ENCODE data around the gene ZNF136. TPM values are rescaled to one million over a fixed set of nuclear protein-coding genes. Genes with fewer than 3 reads are reported as not detected.

The ZNF136 gene
- total RNA-seq, 1 experiment from 2014 or later = 6.7 TPM

DNA sequence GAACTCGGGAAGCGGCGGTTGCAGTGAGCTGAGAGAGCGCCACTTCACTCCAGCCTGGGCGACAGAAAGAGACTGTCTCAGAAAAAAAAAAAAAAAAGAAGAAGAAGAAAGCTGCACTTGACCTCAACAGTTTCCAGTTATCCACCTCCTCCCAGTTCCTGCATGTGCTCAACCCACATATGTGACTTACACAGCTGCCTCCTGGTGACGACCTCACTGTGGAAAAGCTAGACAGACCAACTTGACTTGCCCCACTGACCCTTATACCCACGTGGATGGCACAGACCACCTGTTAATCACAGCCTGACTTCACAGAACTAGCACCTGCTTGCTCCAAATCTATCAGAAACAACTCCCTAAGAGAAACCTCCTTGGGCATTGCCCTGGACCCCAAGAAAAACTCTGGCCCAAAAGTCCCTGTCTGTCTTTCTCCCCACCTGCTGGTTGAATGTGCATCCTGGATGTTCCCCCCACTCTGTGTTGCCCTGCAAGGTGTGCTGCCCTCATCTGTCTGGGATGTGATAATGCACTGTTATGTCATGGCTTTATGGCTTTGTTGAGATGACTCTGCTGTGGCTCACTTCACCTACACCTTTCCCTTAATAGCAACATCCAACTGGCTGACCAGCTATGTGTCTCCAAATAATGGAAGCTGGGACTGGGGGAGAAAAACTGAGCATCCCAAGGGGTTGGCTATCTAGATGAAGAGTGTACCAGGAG, 25.5 kb upstream of the ZNF136 start (continued):
- TF ChIP-seq ZNF138 (CRISPR knock-in tag; conservative IDR thresholded peaks at IDR 0.05) = no peak

DNA sequence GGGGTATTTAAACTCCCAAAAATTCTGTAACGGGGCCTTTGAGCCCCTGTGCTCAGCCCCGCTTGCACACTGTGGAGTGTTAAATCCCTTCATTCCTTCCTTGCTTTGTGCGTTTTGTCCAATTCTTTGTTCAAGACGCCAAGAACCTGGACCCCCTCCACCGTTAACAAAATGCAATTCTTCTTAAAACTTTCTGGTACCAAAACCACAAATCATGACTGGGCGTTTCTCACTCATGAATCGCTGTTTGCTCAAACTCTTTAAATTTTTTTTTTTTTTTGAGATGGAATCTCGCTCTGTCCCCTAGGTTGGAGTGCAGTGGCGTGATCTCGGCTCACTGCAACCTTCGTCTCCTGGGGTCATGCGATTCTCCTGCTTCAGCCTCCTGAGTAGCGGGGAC, 23.6 kb upstream of the ZNF136 start:
- H3K4me1 Mint-ChIP-seq = peaks cover 30% of the 10 kb centered on the region
- H3K9me3 Mint-ChIP-seq = peaks cover 10% of the 10 kb centered on the region
- ChIA-PET POLR2A (interaction anchor here (1.7 to 2.5 kb wide), 5 partner anchors 48 to 215 kb away, joined by 4 to 17 read pairs (median 8); partner anchors contain the start of genes ZNF700, ZNF763 and ZNF878), CTCF (interaction anchor here (1.3 to 2.5 kb wide), 13 partner anchors 17 to 341 kb away, joined by 3 to 84 read pairs (median 12); partner anchors contain the start of genes ZNF491, ZNF625, ZNF700 and ZNF763)
- no peak for DNase-seq (ENCODE audit: low spot score)
- no peak for ATAC-seq
- peak overlapping the region; percentile 34; the same call in 1 of the 2 replicates for H3K27ac Mint-ChIP-seq
- peak overlapping the region; percentile 94 for H3K4me3 Mint-ChIP-seq
- TF ChIP-seq, protein P1, sequence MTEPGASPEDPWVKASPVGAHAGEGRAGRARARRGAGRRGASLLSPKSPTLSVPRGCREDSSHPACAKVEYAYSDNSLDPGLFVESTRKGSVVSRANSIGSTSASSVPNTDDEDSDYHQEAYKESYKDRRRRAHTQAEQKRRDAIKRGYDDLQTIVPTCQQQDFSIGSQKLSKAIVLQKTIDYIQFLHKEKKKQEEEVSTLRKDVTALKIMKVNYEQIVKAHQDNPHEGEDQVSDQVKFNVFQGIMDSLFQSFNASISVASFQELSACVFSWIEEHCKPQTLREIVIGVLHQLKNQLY (CRISPR knock-in tag; IDR thresholded peaks at IDR 0.05) = no peak
- TF ChIP-seq TP53 (CRISPR knock-in tag; IDR thresholded peaks at IDR 0.05) (no peak), NR2C2 (CRISPR knock-in tag; IDR thresholded peaks at IDR 0.05) (no peak), ZNF396 (CRISPR knock-in tag; IDR thresholded peaks at IDR 0.05; ENCODE audit: borderline replicate concordance) (no peak)
- TF ChIP-seq, protein P2, sequence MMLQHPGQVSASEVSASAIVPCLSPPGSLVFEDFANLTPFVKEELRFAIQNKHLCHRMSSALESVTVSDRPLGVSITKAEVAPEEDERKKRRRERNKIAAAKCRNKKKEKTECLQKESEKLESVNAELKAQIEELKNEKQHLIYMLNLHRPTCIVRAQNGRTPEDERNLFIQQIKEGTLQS (CRISPR knock-in tag; conservative IDR thresholded peaks at IDR 0.05) = no peak
- H3K27me3 Mint-ChIP-seq (ENCODE audit: low read depth) = no peaks in the 10 kb centered on the region
- H3K36me3 Mint-ChIP-seq = peaks cover 38% of the 10 kb centered on the region

DNA sequence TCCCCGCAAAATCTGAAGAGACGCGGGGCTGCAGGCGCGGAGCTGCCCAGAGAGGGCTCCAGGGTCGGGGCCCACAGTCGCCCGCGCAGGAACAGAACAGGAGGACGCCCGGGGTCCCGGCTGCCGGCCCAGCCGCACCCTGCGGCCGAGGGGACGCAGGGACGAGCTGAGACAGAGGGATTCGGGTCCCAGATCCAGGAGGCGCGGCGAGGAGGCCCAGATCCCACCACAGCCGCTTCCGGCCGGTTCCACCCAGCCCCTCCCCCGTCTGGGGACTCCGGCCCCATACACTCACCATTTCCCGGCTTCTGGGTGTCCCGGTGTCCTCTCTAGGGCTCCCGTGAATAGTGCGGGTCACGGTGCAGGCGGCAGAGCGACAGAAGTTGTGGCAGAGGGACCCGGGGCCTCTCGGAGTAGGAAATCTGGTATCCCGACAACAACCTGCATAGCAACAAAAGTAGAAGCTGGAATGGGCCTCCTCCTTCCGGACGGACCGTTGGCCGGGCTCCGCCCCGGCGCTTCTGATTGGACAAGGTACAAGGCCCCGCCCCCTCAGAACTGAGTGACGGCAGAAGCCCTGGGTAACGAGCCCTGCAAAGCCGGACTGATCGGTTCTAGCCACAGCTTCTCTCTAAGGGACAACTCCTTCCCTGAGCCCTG, 22.9 kb upstream of the ZNF136 start, which contains the start of gene ZNF20:
TSS of gene ZNF20 (minus strand) at position 466 of the 660 bp plus-strand sequence. CDS start at position 298, 168 bp downstream.
- ATAC-seq (peak; percentile 93), DNase-seq (ENCODE audit: low spot score) (peak; percentile 99)
- peaks cover 33% of the 10 kb centered on the region for H3K36me3 Mint-ChIP-seq
- H3K4me1 Mint-ChIP-seq = peaks cover 30% of the 10 kb centered on the region
- H3K4me3 Mint-ChIP-seq = peak within 1 kb of the TSS; percentile 94
- H3K27me3 Mint-ChIP-seq (ENCODE audit: low read depth) = no peaks in the 10 kb centered on the region
- peaks cover 10% of the 10 kb centered on the region for H3K9me3 Mint-ChIP-seq
- H3K27ac Mint-ChIP-seq = peak within 1 kb of the TSS; percentile 98
- CTCF ChIA-PET = interaction anchor here (0.5 to 2.5 kb wide), 35 partner anchors 9 to 342 kb away, joined by 3 to 84 read pairs (median 9); partner anchors contain the start of genes ZNF136, ZNF433, ZNF439 and ZNF442
- POLR2A ChIA-PET = interaction anchor here (0.5 to 2.5 kb wide), 25 partner anchors 11 to 733 kb away, joined by 3 to 17 read pairs (median 5); partner anchors contain the start of genes ZNF136, ZNF433, ZNF439 and ZNF442
- TF ChIP-seq, protein P3, sequence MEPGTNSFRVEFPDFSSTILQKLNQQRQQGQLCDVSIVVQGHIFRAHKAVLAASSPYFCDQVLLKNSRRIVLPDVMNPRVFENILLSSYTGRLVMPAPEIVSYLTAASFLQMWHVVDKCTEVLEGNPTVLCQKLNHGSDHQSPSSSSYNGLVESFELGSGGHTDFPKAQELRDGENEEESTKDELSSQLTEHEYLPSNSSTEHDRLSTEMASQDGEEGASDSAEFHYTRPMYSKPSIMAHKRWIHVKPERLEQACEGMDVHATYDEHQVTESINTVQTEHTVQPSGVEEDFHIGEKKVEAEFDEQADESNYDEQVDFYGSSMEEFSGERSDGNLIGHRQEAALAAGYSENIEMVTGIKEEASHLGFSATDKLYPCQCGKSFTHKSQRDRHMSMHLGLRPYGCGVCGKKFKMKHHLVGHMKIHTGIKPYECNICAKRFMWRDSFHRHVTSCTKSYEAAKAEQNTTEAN (CRISPR knock-in tag; IDR thresholded peaks at IDR 0.05) = 0 out of 2 replicates have a peak, but pooled peaks have one; percentile 56
- TF ChIP-seq, protein P4, sequence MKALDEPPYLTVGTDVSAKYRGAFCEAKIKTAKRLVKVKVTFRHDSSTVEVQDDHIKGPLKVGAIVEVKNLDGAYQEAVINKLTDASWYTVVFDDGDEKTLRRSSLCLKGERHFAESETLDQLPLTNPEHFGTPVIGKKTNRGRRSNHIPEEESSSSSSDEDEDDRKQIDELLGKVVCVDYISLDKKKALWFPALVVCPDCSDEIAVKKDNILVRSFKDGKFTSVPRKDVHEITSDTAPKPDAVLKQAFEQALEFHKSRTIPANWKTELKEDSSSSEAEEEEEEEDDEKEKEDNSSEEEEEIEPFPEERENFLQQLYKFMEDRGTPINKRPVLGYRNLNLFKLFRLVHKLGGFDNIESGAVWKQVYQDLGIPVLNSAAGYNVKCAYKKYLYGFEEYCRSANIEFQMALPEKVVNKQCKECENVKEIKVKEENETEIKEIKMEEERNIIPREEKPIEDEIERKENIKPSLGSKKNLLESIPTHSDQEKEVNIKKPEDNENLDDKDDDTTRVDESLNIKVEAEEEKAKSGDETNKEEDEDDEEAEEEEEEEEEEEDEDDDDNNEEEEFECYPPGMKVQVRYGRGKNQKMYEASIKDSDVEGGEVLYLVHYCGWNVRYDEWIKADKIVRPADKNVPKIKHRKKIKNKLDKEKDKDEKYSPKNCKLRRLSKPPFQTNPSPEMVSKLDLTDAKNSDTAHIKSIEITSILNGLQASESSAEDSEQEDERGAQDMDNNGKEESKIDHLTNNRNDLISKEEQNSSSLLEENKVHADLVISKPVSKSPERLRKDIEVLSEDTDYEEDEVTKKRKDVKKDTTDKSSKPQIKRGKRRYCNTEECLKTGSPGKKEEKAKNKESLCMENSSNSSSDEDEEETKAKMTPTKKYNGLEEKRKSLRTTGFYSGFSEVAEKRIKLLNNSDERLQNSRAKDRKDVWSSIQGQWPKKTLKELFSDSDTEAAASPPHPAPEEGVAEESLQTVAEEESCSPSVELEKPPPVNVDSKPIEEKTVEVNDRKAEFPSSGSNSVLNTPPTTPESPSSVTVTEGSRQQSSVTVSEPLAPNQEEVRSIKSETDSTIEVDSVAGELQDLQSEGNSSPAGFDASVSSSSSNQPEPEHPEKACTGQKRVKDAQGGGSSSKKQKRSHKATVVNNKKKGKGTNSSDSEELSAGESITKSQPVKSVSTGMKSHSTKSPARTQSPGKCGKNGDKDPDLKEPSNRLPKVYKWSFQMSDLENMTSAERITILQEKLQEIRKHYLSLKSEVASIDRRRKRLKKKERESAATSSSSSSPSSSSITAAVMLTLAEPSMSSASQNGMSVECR (CRISPR knock-in tag; IDR thresholded peaks at IDR 0.05; ENCODE audit: borderline replicate concordance) = peak; percentile 70; the same call in 1 of the 2 replicates
- TF ChIP-seq FOXP1 (CRISPR knock-in tag; IDR thresholded peaks at IDR 0.05; ENCODE audit: borderline replicate concordance) (peak; percentile 68; the same call in 1 of the 2 replicates), SP1 (CRISPR knock-in tag; conservative IDR thresholded peaks at IDR 0.05) (peak; percentile 42), MYBL2 (CRISPR knock-in tag; IDR thresholded peaks at IDR 0.05) (peak; percentile 82; the same call in 1 of the 2 replicates), JUN (CRISPR knock-in tag; IDR thresholded peaks at IDR 0.05) (no peak), NFYB (CRISPR knock-in tag; conservative IDR thresholded peaks at IDR 0.05; ENCODE audit: low read depth) (peak; percentile 77), ZNF232 (CRISPR knock-in tag; IDR thresholded peaks at IDR 0.05) (peak; percentile 26; the same call in 1 of the 2 replicates), TP53 (CRISPR knock-in tag; IDR thresholded peaks at IDR 0.05) (no peak)
- TF ChIP-seq, protein P5, sequence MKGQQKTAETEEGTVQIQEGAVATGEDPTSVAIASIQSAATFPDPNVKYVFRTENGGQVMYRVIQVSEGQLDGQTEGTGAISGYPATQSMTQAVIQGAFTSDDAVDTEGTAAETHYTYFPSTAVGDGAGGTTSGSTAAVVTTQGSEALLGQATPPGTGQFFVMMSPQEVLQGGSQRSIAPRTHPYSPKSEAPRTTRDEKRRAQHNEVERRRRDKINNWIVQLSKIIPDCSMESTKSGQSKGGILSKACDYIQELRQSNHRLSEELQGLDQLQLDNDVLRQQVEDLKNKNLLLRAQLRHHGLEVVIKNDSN (CRISPR knock-in tag; IDR thresholded peaks at IDR 0.05) = no peak
- TF ChIP-seq, protein P6, sequence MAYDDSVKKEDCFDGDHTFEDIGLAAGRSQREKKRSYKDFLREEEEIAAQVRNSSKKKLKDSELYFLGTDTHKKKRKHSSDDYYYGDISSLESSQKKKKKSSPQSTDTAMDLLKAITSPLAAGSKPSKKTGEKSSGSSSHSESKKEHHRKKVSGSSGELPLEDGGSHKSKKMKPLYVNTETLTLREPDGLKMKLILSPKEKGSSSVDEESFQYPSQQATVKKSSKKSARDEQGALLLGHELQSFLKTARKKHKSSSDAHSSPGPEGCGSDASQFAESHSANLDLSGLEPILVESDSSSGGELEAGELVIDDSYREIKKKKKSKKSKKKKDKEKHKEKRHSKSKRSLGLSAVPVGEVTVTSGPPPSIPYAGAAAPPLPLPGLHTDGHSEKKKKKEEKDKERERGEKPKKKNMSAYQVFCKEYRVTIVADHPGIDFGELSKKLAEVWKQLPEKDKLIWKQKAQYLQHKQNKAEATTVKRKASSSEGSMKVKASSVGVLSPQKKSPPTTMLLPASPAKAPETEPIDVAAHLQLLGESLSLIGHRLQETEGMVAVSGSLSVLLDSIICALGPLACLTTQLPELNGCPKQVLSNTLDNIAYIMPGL (CRISPR knock-in tag; IDR thresholded peaks at IDR 0.05) = peak; percentile 65
- TF ChIP-seq, protein P7, sequence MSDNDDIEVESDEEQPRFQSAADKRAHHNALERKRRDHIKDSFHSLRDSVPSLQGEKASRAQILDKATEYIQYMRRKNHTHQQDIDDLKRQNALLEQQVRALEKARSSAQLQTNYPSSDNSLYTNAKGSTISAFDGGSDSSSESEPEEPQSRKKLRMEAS (CRISPR knock-in tag; IDR thresholded peaks at IDR 0.05) = 0 out of 2 replicates have a peak, but pooled peaks have one; percentile 42
- TF ChIP-seq, protein P8, sequence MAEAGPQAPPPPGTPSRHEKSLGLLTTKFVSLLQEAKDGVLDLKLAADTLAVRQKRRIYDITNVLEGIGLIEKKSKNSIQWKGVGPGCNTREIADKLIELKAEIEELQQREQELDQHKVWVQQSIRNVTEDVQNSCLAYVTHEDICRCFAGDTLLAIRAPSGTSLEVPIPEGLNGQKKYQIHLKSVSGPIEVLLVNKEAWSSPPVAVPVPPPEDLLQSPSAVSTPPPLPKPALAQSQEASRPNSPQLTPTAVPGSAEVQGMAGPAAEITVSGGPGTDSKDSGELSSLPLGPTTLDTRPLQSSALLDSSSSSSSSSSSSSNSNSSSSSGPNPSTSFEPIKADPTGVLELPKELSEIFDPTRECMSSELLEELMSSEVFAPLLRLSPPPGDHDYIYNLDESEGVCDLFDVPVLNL (CRISPR knock-in tag; IDR thresholded peaks at IDR 0.05; ENCODE audit: borderline replicate concordance, low read depth) = no peak
